NCI-H1436 treated with DMSO at 0.1 percent for 48 hours (cell line): Measurements from ENCODE around the gene AP1M1.
"Not testable (repeated sequence)": the region's sequence is repeated elsewhere in the genome, so short reads cannot be mapped to it uniquely, and the experiment has no call there.

Source experiments
- DNase-seq: peaks from one replicate; lab custom pipeline; 2025; lab: John Stamatoyannopoulos, UW

Gene AP1M1

DNA sequence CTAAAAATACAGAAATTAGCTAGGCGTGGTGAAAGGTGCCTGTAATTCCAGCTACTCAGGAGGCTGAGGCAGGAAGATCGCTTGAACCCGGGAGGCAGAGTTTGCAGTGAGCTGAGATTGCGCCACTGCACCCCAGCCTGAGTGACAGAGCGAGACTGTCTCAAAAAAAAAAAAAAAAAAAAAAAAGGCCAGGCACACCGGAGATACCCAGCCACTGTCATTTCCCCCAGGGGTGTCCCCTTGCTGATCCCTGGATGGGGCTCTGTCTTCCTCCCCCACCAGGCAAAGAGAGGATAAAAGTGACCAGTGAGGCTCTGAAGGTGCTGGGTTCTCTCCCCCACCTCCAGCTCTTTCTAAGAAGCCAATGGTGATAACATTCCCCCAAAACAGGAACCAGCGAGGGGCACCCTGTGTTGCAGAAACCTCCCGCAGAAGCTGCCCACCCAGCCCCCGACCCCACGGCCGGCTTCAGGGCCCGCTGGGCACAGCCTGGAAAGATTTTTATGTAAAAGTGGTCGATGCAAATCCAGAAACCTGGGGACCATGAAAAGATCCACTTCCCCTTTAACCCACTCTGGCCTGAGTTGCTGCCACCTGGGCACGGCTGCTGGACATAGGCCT is 65.5 kb downstream of the AP1M1 start:
- DNase-seq = no peak

DNA sequence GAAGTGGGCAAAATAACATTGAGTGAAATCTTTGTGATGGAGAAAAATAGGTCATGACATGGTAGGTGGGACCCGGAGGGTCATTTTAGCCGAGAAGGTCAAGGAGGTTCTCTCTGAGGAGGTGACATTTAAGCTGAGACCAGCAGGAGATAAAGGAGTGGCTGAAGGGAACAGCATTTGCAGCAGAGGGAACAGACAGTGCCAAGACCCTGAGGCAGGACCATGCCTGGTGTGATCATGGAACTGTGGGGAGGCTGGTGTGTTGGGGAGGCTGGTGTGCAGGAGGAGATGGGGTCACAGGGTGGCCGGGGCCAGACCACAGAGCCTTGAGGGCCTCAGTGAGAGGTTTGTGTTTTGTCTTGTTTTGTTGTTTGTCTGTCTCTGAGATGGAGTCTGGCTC is 67.5 kb downstream of the AP1M1 start:
- no peak for DNase-seq

DNA sequence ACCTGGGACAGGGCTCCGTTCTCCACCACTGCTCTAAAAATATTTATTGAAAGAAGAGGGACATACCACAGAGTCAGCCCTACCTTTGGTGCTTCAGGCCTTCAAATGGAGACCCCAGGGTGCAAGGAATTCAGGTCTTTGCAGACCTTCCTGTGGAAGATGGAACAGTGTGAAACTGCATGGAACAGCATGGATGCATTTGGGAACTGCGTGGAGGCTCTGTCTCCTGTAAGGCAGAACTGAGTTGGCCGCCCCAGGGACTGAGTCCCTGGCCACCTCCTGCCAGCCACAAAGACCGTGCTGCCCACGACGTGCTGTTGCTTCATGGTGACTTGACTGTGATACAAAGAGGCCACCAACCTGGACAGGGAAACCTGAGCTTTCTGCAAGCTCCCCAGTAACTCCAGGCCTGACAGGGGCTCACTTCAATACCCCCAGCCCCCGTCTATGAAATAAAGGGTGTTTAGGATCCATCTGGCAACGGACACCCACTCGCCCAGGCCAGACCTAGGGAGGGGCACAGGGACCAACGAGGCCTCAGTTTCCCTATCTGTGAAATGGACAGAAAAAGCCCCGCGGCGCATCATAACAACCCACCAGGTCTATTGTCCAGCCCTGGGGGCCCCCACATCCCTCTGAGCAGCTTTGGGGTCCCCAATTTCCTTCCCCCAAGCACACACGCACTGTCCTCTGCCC is 68.3 kb downstream of the AP1M1 start:
- DNase-seq = no peak

DNA sequence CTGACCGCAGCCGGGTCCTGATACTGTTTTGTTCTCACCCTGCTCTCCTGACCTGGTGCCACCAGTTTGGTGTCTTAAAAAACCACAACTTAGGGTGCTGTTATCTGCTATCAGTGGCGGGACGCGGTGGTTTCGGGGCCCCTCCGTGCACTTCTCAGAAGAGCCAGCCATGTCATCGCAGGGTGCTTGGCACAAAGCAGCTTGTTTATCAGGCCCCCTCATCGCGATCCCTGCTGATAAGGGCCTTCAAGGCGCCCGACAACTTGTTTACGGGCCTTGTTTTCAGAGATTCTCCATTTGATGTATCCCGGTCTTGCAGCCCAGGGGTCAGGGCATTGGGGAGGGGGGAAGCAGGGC is 68.9 kb downstream of the AP1M1 start:
- no peak for DNase-seq

DNA sequence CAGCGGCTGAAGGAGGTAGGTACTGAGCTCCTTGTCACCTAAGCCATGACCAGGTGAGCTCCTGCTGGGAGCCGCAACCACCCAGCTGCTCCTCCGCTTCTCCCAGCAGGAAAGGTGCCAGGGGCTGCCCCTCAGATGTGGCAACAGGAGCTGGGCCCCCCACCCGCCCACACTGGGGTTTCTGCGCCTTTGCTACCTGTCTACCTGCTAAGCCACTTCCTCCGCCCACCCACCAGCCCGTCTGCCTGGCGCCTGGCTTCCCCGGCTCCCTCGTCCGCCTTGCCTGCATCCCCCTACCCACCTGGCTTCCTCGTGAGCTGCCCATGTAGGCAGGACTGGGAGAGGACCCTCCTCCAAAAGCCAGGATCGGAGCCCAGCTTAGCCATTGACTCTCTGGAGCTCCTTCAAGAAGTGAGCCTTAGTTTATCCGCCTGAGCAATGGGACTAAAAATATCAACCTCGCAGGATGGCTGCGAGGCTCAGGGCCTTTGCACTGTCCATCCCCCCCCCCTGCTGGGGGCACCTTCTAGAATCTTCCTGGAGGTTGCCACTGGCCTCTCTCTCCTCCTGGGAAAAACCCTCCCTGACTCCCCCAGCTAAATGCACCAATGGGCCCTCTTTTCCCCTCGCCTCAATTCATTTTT is 71.1 kb downstream of the AP1M1 start:
- no peak for DNase-seq

DNA sequence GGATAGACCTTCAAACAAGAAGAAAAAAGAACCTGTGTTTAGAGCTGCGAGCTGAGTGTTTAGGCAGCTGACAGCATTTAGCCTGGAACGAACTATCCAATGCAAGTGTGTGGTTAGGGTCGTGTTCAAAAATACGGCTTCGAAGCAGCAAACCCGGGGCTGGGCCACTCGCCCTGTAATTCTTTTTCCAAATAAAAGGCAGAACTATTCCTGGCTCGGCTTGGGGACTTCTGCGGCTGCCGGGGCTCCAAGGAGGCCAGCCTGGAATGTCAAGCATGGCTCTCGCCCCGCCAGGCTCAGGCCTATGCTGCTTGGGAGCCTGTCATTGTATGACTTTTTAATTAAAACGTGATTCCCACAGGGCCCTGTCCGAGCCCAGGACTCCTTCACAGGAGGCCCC is 75.2 kb downstream of the AP1M1 start:
- DNase-seq = no peak

DNA sequence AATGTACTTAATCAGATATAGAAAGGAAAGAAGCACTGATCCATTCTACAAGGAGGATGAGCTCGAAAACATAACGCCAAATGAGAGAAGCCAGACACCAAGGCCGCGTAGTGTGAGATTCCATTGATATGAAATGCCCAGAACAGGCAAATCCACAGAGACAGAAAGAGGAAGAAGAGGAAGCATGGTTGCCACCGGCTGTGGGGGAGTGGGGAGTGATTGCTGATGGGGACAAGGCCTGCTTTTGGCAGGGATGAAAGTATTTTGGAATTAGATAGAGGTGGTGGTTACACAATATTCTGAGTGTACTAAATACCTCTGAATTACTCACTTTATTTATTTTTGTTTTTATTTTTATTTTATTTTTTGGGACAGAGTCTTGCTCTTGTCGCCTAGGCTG is 76.7 kb downstream of the AP1M1 start:
- DNase-seq = no peak

DNA sequence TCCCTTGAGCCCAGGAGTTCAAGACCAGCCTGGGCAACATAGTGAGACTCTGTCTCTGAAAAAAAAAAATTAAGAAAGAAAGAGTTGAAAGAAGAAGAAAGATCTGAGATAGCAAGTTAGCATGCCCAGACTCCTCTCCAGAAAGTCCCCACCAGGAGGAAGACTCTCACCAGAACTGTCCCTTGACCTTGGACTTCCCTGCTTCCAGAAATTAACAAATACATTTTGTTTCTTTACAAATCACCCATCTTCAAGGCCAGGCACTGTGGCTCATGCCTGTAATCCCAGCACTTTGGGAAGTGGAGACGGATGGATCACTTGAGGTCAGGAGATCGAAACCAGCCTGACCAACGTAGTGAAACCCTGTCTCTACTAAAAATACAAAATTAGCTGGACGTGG is 82.6 kb downstream of the AP1M1 start:
- DNase-seq = no peak

DNA sequence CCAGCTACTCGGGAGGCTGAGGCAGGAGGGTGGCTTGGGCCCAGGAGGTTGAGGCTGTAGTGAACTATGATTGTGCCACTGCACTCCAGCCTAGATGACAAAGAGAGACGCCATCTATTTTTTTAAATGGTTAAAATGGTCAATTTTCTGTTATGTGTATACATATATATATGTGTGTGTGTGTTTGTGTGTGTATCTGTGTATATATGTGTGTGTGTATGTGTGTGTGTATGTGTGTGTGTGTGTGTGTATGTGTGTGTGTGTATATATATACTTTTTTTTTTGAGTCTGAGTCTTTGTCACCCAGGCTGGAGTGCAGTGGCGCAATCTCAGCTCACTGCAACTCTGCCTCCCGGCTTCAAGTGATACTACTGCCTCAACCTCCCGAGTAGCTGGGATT is 84.0 kb downstream of the AP1M1 start:
- no peak for DNase-seq

DNA sequence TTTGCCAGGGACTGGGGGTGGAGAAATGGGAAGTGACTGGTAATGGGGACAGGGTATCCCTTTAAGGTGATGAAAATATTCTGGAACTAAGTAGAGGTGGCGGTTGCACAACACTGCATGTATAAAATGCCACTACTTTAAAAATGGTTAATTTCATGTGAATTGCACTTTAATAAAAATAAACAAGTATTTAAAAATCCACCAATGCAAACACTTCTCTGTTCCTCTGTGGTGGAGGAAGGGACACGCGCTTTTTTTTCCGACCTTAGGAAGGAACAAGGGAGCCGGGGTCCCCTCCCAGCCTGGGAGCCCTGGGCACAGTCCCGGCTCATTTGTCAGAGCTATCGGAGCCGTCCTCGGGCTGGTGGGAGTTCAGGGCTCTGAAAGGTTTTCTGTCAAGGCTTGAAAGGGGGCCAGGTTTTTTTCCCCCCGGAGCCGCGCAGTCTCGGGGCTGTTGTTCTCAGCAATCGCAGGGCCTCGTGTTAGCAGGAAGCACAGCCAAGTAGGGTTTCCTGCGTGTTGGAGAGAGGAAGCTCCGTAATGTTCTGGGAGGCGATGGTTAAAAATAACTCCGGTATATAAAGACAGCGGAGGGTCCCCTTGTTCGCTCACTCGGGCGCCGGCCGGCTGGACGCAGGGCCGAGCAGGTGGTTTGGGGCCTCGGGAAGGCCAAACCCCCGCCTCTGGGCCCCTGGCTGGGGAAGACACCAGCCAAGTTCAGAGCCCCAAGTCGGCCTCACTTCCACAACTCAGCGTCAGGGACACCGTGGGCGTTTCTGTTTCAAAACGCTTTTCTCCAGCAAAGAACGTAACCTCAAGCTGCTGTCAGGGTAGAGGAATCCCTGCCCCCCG is 85.7 kb downstream of the AP1M1 start:
- DNase-seq = no peak

DNA sequence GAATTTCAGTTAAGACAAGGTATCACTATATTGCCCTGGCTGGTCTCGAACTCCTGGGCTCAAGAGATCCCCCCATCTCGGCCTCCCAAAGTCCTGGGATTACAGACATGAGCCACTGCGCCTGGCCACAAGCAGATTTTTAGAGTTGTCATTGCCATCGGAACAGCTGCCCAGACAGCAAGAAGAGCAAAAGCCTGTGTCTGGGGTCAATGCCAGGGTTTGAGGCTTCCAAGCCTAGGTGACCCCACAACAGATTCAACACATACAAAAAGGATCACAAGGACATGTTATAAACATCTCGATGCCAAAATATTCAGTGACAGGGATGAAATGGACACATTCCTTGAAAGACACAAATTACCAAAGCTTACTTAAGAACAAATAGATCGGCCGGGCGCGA is 86.8 kb downstream of the AP1M1 start:
- DNase-seq = no peak

DNA sequence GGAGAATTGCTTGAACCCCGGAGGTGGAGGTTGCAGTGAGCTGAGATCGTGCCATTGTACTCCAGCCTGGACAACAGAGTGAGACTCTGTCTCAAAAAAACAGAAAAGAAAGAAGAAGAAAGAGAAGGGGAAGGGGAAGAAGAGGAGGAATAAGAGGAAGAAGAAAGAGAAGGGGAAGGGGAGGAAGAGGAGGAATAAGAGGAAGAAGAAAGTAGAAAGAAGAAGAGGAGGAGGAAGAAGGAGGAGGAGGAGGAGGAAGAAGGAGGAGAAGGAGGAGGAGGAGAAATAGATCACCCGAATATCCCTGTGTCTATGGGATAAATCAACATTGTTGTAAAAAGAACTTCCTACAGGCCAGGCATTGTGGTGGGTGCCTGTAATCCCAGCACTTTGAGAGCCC is 87.4 kb downstream of the AP1M1 start:
- not testable (repeated sequence) for DNase-seq

DNA sequence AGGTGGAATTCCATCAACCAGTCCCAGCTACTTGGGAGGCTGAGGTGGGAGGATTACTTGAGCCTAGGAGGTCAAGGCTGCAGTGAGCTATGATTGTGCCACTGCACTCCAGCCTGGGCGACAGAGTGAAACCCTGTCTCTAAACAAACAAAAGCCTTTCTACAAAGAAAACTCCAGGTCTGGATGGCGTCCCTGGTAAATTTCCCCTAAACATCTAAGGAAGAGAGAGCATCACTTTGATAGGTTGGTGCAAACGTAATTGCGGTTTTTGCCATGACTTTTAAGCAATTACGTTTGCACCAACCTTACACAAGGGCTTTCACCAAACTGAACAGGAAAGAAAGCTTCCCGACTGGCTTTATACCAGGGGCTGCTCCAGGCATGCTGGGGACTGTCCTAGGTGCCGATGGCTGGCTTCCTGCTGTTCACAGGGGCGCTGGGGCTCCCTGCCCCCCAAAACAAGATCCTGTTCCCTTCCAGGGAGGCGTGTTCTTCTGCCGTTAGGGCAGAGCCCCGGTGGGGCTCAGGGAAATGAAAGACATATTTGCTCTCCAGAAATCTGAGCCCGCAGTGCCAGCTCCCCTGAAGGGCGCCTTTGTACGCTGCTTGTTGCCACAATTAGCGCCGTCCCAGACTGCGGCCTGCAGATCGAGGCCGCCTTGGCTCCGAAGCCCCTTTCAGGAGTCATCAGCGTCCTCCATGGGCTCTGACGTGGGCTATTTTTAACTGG is 88.2 kb downstream of the AP1M1 start:
- DNase-seq = no peak

DNA sequence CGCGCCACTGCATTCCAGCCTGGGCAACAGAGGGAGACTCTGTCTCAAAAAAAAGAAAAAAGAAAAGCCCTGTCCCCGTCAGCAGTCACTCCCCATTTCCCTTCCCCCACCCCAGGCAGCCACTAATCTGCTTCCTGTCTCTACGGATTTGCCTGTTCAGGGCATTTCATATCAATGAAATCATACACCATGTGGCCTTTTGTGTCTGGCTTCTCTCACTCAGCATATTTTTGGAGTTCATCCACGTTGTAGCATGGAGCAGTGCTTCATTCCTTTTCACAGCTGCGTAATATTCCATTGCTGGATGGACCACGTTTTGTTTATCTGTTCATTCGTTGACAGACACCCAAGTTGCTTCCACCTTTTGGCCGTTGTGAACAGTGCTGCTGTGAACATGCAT is 90.8 kb downstream of the AP1M1 start:
- DNase-seq = no peak

DNA sequence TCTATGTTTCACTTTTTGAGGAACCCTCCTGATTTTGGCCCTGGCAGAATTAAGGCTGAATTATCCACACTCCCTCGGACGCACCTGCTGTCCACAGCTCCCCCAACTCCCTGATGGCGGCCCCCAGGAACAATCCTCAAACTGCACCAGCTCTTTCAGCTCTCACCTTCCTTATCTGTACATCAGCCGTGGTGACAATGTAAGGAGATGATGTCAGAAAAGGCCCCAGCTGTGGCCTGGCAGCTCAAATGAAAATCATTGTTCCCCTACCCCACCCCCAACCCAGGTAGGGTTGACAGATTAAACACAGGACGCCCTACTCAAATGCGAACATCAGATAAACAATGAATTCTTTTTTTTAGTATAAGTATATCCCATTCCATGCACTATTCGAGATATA is 91.9 kb downstream of the AP1M1 start:
- no peak for DNase-seq

DNA sequence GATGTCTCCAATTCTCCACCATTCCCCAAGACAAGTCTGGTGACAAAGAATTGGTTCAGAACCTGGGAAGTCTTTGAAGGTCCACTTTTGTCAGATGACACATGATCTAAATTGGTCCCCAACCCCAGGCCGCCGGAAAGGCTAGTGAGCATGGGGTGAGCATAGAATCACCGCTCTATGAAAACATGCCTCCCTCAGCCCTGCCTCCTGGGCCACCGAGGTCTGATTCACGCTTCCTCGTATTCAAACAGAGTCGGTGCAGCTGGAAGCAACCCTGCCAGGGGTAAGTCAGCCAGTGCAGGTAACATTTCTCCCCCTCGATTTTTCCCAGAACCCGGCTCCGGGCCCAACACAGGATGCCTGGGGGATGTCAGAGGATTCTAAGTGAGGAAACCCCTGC is 93.0 kb downstream of the AP1M1 start:
- DNase-seq = no peak

DNA sequence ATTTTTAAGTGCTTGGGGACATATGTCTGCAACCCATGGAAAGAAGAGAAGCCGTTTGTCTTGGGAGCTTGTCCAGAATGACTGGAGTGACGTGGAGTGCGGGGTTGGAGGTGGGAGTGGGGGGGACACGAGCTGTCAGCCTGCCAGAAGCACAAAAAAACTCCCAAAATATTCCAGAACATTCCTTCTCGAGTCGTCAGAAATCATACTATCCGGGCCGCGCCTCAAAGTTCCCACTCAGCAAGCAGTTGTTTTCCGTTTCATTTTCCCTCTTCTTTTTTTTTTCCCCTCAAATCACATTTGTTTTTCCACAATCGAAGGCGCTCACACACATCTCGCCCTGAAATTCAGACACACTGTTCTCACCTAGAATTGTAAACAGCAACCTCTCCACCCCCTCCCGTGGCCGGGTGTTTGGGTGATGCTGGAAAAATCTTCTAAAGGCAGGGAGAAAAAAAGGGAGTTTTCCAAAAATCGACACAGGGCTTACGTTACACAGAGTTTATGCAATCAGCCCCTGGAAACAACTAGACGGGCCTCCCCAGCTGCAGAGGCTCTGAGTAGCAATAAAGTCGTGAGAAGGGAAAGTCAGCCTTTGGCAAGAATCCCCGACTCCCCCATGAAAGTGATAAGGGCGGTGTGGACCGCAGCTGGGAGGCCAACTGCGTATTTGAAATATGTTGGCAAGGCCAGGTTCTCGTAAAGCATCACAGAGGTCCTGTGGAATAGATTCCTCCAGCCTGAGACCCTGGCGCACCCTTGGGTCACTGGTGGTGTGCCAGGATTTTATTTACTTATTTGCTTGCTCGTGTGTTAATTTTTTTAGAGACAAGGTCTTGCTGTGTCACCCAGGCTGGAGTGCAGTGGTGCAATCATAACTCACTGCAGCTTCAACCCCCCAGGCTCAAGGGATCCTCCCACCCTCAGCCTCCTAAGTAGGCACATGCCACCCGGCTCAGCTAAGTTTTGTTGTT is 95.7 kb downstream of the AP1M1 start:
- DNase-seq = no peak

DNA sequence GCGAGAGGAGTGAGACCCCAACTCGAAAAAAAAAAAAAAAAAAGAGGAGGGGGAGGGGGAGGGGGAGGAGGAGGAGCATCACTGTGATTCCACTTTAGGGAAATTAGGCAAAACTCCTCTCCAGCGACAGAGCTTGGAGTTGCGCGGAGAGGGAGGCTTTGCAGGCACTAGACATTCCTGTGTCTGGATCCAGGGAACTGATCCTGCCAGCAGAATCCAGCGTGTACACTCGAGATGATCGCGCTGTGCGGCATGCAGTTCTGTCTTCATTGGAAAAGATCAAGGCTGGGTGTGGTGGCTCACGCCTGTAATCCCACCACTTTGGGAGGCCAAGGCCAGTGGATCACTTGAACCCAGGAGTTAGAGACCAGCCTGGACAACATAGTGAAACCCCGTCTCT is 97.3 kb downstream of the AP1M1 start:
- DNase-seq = no peak
